ENCODE measurements around the gene ABCC12.

Gene ABCC12

DNA sequence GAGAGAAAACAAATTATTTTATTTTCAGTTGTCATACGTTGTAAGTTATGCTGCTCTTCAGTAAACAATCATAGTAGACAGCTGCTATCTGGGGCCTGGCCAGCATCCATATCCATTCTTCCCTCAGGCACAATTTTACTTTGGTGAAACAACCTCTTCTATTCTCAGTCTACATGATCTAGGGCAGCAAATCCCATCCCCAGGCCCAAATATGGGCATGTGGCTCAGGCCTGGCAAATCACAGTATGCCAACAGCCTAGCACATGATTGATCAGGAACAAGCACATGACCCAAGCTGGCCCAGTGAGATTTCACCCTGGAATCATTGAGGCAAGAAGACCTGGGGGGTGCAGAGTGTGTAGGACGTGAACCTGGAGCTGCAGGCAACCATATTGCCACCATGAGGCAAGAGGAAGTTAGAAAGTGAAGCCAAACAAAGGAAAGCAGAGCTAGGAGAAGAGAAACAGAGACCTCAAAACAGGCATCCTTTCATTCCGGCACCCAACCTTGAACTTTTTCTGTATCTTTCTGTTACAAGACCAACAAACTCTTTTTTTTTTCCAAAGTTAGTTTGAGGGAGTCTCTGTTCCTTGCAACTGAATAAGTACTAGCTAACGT lies 10.3 kb upstream of the ABCC12 start:
- no peak for DNase-seq

GRCh38 chr16:48164907-48165715 lies 9.3 kb upstream of the ABCC12 start:
- DNase-seq = peak; percentile 67

DNA sequence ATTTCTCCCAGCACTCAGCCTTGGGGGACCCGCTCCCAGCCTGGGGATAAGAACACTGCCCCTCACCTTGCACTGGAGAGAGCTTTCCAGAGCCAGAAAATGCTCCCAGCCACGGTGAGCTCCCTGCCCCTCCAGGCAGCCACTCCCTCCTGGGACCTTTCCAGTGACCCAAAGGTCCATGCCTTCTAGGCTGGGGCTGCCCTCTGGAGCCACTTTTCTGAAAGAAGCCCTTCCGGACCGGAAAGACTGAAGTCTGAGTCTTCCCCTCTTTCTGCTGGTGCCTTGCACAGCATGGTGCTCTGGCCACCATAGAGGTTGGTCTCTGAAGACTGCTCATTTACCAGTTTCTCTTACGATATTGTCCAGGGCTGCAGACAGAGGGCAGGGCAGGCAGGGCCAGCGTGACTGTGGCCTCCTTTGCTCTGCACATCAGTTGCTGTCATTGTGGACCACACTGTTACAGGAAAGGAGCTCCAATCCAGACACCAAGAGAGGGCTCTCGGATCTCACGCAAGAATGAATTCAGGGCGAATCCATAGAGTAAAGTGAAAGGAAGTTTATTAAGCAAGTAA lies 7.1 kb upstream of the ABCC12 start:
- DNase-seq = no peak

DNA sequence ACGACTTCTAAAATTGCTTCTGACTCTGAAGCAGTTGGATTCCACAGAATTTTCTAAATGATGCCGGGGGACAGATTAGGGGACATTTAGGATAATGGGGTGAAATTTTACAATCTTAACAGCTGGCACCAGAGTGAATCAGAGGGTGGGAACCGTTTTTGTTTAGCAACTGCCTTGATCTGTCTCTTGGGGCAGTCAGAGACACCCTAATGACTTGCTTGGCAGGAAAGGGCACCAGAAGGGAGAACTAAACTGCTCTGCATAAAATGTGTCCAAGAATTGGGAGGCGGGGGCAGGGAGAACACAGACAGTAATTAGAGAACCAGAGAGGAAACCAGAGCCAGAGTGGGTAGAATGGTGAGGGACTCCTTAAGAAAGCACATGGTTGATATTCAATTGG lies 6.1 kb upstream of the ABCC12 start:
- DNase-seq = no peak

GRCh38 chr16:48160575-48160974 lies 4.8 kb upstream of the ABCC12 start:
- DNase-seq = no peak

DNA sequence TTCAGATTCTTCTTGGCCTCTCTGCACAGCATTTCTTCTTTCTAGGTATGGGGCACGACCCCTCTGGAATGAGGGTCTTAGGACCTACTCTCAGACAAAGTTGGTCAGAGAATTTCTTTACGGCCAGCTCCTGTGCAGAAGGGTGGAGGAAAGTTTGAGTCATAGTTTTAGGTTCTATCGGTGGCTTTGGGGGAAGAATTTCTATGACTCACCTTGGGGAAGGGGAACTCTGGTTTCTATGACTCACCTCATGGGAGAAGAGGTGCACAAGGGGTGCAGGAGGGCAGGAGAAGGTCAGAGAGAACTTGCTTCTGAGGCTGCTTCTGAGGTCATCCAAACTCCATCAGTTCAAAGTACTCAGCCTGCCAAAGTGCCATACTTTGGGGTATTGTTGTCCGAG lies 2.5 kb upstream of the ABCC12 start:
- DNase-seq = no peak

DNA sequence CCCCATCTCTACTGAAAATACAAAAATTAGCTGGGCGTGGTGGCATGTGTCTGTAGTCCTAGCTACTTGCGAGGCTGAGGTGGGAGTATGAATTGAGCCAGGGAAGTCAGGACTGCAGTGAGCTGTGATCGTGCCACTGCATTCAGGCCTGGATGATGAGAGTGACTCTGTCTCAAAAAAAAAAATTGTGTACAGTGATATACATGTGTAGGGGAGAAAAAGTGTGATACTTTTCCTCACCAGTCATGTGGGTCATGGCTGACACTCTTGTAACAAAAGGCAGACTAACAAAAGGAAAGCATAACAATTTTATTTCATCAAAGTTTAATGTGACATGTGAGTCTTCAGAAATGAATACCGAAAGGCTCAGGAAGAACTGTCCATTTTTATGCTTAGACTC lies 2.0 kb upstream of the ABCC12 start:
- no peak for DNase-seq

DNA sequence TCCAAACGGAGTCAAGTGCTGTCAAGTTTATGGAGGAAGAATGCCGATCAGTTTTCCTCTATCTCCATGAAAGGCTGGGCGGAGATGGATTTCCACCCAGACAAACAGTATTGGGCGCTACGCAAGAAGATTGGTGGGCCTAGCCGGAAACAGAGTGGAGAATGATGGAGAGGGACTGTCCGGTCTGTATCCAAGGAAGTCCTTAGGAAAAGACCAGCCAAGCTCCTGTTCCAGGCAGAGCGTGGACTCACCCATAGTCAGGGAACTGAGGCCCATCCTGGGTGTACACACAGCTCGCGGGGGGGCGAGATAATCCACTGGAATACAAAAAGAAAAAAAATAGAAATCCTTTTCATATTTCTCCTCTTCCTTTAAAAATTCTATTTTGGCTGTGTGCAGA lies 1.5 kb upstream of the ABCC12 start:
- DNase-seq = no peak

- peak; percentile 81 for DNase-seq
These were observed 1.0 kb upstream of the ABCC12 start for GRCh38 chr16:48156790-48157209.

DNA sequence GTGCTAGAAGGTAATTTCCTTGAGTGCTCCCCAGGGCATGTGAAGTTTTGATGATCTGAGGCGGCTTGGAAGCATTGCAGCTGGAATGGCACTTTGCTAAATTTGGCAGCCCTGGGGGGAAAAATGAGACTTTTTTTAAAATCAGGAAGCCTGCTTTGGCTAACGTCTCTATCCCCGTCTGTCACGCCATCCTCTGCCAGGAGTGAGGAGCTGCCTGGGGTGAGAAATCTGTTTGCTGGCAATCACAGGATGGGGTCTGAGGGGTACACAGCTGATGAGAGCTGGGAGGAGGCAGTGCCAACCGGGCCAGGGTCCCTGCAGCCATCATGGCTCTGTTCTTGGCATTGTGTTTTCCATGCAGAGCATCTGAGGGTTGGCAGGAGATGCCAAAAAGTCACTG lies 2.0 kb downstream of the ABCC12 start:
- DNase-seq = no peak

DNA sequence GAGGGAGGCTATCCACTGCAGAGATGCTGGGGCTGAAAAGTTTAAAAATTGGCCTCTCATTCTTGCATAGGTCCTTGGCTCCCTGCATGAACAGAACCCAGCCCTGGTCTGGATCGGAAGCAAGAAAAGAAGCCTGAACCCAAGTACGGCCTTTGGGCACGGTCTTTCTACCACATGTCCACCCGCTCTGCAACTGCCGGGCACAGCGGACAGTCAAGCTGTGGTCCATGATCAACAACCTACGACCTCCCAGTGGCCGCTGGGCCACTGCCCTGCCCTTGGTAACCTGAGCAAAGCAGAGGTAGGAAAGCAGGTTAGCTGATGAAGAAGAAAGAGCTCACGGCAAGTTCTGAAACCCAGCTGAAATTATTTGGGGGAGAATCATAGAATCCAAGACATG lies 3.6 kb downstream of the ABCC12 start:
- DNase-seq = no peak

GRCh38 chr16:48150707-48151106 lies 5.1 kb downstream of the ABCC12 start:
- DNase-seq = no peak

DNA sequence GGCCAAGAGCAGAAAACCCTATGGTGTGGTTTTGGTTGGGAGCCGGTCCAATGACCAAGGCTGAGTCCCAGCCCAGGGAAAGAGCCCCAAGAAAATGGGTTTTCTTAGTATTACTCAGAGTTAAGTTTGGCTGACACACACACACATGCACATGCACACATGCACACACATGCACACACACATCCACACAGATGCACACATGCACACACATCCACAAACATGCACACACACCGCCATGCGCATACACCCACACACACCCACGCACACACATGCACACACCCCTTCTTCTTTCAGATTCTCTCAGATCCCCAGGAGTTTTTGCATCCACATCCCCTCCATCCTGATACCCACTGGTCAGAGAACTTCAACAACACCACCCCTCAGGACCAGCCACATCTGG lies 9.1 kb downstream of the ABCC12 start:
- no peak for DNase-seq

DNA sequence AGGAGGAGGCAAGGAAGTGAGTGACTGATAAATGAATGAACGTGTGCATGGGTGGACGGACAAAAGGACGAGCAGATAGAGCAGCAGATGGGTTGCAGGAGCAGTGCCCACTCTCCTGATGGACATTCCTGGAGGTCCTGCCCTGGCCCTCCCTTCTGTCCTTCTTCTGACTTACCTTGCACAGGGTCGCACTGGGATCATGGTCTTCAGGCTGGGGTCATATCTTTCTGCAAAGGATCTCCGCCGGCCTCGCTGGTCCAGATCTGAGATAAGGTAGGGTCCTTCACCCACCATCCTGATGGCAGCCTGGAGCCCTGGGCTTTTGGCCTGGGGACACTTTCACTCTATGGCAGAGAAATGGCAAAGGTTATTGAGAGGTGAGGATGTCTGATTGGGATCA lies 9.7 kb downstream of the ABCC12 start:
- DNase-seq = no peak

DNA sequence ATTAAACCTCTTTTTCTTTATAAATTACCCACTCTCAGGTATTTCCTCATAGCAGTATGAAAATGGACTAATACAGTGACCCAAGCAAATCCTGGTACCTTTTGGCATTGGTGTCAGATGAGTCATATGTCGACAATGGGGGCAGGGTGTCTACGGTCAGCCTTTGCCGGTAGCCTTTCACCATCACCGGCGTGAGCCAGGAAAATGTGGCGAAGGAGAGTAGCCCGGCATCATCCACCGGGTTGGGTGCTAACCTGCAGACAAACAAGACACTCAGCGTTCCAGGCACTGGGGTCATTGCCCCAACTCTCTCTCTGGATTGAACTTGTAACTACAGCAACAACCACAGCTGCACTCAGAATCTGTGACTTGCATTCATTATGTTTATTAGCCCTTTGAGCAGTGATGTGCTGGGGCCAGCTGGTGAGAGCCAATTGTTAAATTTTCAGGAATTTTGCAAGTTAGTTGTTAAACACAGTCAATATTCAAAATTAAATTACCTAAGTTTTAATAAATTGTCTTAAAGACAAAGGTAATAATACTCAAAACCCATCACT lies 11.9 kb downstream of the ABCC12 start:
- no peak for DNase-seq

- DNase-seq = no peak
These were observed 15.0 kb downstream of the ABCC12 start for GRCh38 chr16:48140821-48141220.

GRCh38 chr16:48139517-48139916 lies 16.3 kb downstream of the ABCC12 start:
- no peak for DNase-seq

- DNase-seq = no peak
These were observed 17.2 kb downstream of the ABCC12 start for GRCh38 chr16:48138543-48138942.

- DNase-seq = no peak
These were observed 18.0 kb downstream of the ABCC12 start for GRCh38 chr16:48137822-48138221.

- no peak for DNase-seq
These were observed 19.0 kb downstream of the ABCC12 start for GRCh38 chr16:48136547-48137360.

- DNase-seq = no peak
These were observed 22.2 kb downstream of the ABCC12 start for GRCh38 chr16:48133455-48134211.

DNA sequence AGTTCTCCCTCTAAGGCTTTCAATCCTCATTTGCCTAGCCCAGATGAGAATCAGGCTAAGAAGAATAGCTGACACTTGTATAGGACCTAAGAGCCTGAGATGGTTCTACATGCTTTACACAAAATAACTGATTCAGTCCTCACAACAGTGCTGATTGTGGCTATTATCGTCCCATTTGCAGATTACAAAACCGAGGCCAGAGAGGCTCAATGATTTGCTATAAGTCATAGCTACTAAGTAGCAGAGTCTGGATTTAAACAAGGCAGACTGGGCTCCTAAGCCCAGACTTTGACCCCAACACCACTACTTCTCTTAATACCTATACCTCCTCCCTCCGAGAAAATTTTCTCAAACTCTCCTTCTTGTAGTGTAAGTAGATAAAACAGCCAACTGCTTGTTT lies 23.1 kb downstream of the ABCC12 start:
- DNase-seq = no peak
